Parathyroid adenoma (tissue), 2 donors: ENCODE results near the gene MXD4.
"Not testable (repeated sequence)": the region's sequence is repeated elsewhere in the genome, so short reads cannot be mapped to it uniquely, and the experiment has no call there.

Experiments
- H2AFZ ChIP-seq: fragments of 300-600 bp; sonication (generic); one replicate; pipeline ENCODE4 v1.7.0; 2017; ENCODE audit warnings: antibody characterized with exemption, mild to moderate bottlenecking
- H3K27ac ChIP-seq: fragments of 300-600 bp; sonication (generic); one replicate; pipeline ENCODE4 v1.7.0; 2017
- H3K27me3 ChIP-seq: fragments of 300-600 bp; sonication (generic); one replicate; pipeline ENCODE4 v1.7.0; 2017; ENCODE audit warnings: low read length; ENCODE audit not compliant: control insufficient read depth, insufficient read depth
- H3K36me3 ChIP-seq: fragments of 300-600 bp; sonication (generic); one replicate; pipeline ENCODE4 v1.7.0; 2017; ENCODE audit warnings: low read length; ENCODE audit not compliant: control insufficient read depth, insufficient read depth
- H3K4me1 ChIP-seq: fragments of 300-600 bp; sonication (generic); one replicate; pipeline ENCODE4 v1.7.0; 2017; ENCODE audit warnings: control low read depth
- H3K4me2 ChIP-seq: fragments of 300-600 bp; sonication (generic); one replicate; pipeline ENCODE4 v1.7.0; 2017; ENCODE audit warnings: low read length
- H3K4me3 ChIP-seq: fragments of 300-600 bp; sonication (generic); one replicate; pipeline ENCODE4 v1.7.0; 2017; ENCODE audit warnings: low read depth, low read length
- H3K79me2 ChIP-seq: fragments of 300-600 bp; sonication (generic); one replicate; pipeline ENCODE4 v1.7.0; 2017; ENCODE audit warnings: control low read depth
- H3K9ac ChIP-seq: fragments of 300-600 bp; sonication (generic); one replicate; pipeline ENCODE4 v1.7.0; 2017; ENCODE audit warnings: mild to moderate bottlenecking
- H3K9me3 ChIP-seq: fragments of 300-600 bp; sonication (generic); one replicate; pipeline ENCODE4 v1.7.0; 2017; ENCODE audit warnings: low read length; ENCODE audit not compliant: control insufficient read depth
- CTCF ChIP-seq: fragments of 300-600 bp; sonication (generic); IDR thresholded peaks from one replicate; pipeline ENCODE4 v1.7.0; 2017; ENCODE audit warnings: antibody characterized with exemption, mild to moderate bottlenecking
- donor health status: primary hyperparathyroidism.

Gene MXD4

DNA sequence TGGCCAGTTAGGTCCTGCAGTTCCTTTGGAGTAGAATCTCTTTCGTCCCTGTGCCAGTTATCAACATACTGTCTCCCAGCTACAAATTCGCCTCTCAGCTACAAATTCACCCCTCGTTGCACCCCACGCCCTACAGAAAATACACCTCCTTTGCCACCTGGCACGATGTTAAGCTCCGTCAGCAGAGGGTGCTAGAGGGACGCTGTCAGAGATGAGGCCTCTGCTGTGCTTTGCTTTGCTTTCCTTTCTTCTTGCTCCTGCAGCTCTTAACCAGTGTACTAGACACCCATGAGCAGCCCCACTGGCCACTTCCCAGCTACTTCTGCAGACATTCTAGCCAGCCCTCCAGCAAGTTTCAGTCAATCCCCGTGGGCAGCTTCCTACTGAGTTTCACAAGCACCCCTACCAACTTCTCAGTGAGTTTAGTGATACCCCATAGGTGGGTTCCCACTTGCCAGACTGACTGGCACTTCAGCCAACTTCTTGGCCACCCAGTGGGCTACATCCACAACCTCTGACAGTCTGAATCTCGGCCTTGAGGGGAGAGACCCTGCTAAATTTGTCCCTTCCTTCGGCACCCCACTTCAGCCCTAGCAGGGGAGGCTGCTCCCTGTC lies 41.8 kb downstream of the MXD4 start:
- Histone ChIP-seq H3K36me3 (no peaks in the 10 kb centered on the region), H2AFZ (no peak overlapping the region), H3K27me3 (no peaks in the 10 kb centered on the region), H3K4me3 (no peak overlapping the region), H3K9me3 (no peaks in the 10 kb centered on the region), H3K79me2 (no peaks in the 10 kb centered on the region), H3K27ac (no peak overlapping the region), H3K4me1 (peaks cover 7% of the 10 kb centered on the region), H3K9ac (no peak overlapping the region), H3K4me2 (no peak overlapping the region)
- peak; percentile 73 for TF ChIP-seq CTCF

DNA sequence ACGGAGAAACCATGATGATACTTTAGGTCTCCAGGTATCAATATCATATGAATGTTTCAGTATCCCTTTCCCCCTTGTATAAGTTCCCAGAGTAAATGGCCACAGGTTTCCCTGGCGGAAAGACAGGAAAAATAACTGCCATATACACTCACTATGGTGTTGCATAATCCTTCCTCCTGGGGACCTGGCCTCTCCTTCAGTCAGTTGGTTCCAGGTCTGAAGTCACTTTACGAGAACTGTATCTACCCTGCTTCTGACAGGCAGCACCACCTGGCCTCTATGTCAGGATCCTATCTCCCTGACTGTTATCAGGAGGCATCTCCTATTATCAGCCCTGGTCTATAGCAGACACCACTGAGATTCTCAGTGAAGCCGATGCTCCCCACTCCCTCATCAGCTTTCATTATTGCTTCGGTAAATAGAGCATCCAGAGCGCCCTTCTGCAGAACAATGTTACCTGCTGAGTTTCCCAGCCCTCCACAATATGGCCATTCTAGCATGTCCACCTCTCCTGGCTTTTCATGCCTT lies 42.6 kb downstream of the MXD4 start:
- Histone ChIP-seq H3K27ac (no peak overlapping the region), H3K9ac (no peak overlapping the region), H3K27me3 (no peaks in the 10 kb centered on the region), H3K4me2 (no peak overlapping the region), H3K9me3 (no peaks in the 10 kb centered on the region), H3K4me3 (no peak overlapping the region), H2AFZ (no peak overlapping the region), H3K36me3 (no peaks in the 10 kb centered on the region), H3K4me1 (peaks cover 7% of the 10 kb centered on the region), H3K79me2 (no peaks in the 10 kb centered on the region)
- no peak for TF ChIP-seq CTCF

DNA sequence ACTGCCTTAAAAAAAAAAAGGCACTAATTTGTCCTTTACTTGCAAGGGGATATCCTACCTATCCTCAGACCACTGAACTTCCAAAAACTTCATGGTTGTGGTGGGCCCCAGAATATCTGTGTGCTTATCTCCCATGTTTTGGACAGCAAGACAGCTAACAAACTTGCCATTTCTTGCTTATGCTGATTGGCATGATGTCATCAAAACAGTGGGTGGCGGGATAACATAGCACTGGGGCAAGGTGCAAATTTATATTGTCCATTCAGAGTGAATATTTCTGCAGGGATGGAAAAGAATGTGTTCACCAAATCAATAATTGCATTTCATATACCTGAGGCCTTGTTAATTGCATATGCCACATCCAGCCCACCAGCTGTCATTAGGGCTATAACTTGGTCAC lies 43.5 kb downstream of the MXD4 start:
- H3K9ac ChIP-seq, result no peak overlapping the region
- H3K9me3 ChIP-seq, result no peaks in the 10 kb centered on the region
- H3K4me3 ChIP-seq, result no peak overlapping the region
- no peak overlapping the region for H2AFZ ChIP-seq
- H3K4me1 ChIP-seq, result peaks cover 6% of the 10 kb centered on the region
- TF ChIP-seq CTCF, result no peak
- H3K4me2 ChIP-seq, result no peak overlapping the region
- H3K27me3 ChIP-seq, result no peaks in the 10 kb centered on the region
- H3K79me2 ChIP-seq, result no peaks in the 10 kb centered on the region
- no peaks in the 10 kb centered on the region for H3K36me3 ChIP-seq
- no peak overlapping the region for H3K27ac ChIP-seq

DNA sequence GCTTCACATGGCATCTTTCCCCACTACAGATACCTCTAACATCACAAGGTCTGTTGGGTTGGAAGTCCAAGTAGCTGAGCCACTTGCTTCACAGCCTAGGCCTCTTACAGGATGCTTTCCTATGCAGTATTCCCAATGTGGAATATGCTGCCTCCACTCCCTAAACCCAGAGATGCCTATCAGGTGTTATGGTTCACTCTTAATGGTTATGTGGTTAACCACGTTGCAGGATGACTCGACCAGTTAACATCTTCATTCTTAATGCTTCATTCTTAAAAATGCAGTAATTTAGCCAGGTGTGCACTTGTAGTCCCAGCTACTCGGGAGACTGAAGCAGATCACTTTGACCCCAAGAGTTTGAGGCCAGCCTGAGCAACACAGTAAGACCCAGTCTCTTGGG lies 44.2 kb downstream of the MXD4 start:
- Histone ChIP-seq H3K4me2 (no peak overlapping the region), H3K4me3 (no peak overlapping the region), H3K9ac (no peak overlapping the region), H3K4me1 (no peaks in the 10 kb centered on the region), H3K27ac (no peak overlapping the region), H3K27me3 (no peaks in the 10 kb centered on the region), H3K36me3 (no peaks in the 10 kb centered on the region), H2AFZ (no peak overlapping the region), H3K9me3 (no peaks in the 10 kb centered on the region), H3K79me2 (no peaks in the 10 kb centered on the region)
- no peak for TF ChIP-seq CTCF

DNA sequence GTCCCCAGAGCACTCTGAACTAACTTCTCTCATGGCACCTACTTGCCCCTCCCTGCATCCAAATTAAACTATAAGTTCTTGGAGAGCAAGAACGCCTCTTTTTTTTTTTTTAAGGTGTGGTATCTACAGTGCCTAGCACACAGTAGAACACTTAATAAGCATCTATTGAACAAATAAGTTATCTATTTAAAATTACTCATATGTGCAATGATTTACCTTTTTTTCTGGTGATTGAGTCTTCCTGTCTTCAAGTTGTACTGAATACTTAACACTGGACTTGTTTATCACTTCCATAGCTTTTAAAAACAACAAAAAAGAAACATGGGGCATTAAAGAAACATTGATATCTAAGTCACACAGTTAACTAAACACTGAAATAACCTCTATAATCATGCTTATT lies 49.1 kb downstream of the MXD4 start:
- no peak for TF ChIP-seq CTCF
- Histone ChIP-seq H3K36me3 (no peaks in the 10 kb centered on the region), H3K9ac (no peak overlapping the region), H3K27ac (no peak overlapping the region), H3K4me2 (no peak overlapping the region), H3K79me2 (no peaks in the 10 kb centered on the region), H3K4me3 (no peak overlapping the region), H3K4me1 (no peaks in the 10 kb centered on the region), H3K27me3 (no peaks in the 10 kb centered on the region), H3K9me3 (no peaks in the 10 kb centered on the region), H2AFZ (no peak overlapping the region)

DNA sequence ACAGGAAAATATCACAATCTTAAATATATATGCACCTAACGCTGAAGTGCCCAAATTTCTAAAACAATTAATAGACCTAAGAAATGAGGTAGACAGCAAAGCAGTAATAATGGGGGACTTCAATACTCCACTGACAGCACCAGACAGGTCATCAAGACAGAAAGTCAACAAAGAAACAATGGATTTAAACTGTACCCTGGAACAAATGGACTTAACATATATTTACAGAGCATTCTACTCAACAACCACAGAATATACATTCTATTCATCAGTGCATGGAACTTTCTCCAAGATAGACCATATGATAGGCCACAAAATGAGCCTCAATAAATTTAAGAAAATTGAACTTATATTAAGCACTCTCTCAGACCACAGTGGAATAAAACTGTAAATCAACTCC lies 59.1 kb downstream of the MXD4 start:
- H3K4me1 ChIP-seq, H3K27ac ChIP-seq, H3K27me3 ChIP-seq, H2AFZ ChIP-seq, H3K79me2 ChIP-seq, H3K9ac ChIP-seq, H3K4me2 ChIP-seq, H3K4me3 ChIP-seq, H3K9me3 ChIP-seq, H3K36me3 ChIP-seq: not testable (repeated sequence)
